SK-N-SH (cell line): ENCODE results near the gene PARD3. TPM values are rescaled to one million over a fixed set of nuclear protein-coding genes. Genes with fewer than 3 reads are reported as not detected.

Source experiments
- CTCF ChIA-PET: fragments of 300-600, 350-600 bp; formaldehyde crosslinking; extraction: SDS; loops from one replicate; lab custom pipeline; 2021; lab: Yijun Ruan, JAX
- POLR2A ChIA-PET: fragments of 350-600 bp; sonication (Branson Sonifier 250); formaldehyde crosslinking; extraction: SDS; loops from one replicate; lab custom pipeline; 2020; ENCODE audit warnings: antibody characterized with exemption, inconsistent platforms; lab: Yijun Ruan, JAX
- DNase-seq: peaks from one replicate; pipeline ENCODE4 v3.0.0; 2012
- H2AFZ ChIP-seq: fragments of 200-600 bp; sonication (generic); 2 replicates; pipeline ENCODE4 v1.8.1; 2016; ENCODE audit warnings: antibody characterized with exemption, mild to moderate bottlenecking, low read depth
- H3F3A ChIP-seq: fragments of 200-600 bp; sonication (generic); replicated peaks from 2 replicates; pipeline ENCODE3; 2016; ENCODE audit warnings: antibody characterized with exemption, mild to moderate bottlenecking; ENCODE audit not compliant: insufficient read depth
- H3K27ac ChIP-seq, 2 experiments: fragments of 200-500 bp in 1 of 2; fragments of 200-600 bp in 1 of 2; sonication (Bioruptor generic) in 1 of 2; sonication (generic), shearing (Covaris generic) in 1 of 2; 2 replicates each; pipeline versions ENCODE4 v1.5.1 to v1.6.1; 2014 to 2016; ENCODE audit warnings: low read depth in 2 of 2, inconsistent platforms in 1 of 2, low read length in 1 of 2, mild to moderate bottlenecking in 1 of 2, mixed read lengths in 1 of 2
- H3K27me3 ChIP-seq: fragments of 200-600 bp; sonication (generic), shearing (Covaris generic); 2 replicates; pipeline ENCODE4 v1.6.1; 2016; ENCODE audit warnings: mixed run types; ENCODE audit not compliant: insufficient read depth
- H3K36me3 ChIP-seq, 2 experiments: fragments of 200-500 bp in 1 of 2; fragments of 200-600 bp in 1 of 2; sonication (Bioruptor generic) in 1 of 2; sonication (generic) in 1 of 2; replicated peaks in 1 of 2; 2 replicates each; pipeline versions ENCODE3 to v1.5.1; 2014 to 2016; ENCODE audit warnings: low read length in 1 of 2, mild to moderate bottlenecking in 1 of 2; ENCODE audit not compliant: insufficient read depth in 2 of 2, control insufficient read depth in 1 of 2
- H3K4me1 ChIP-seq, 2 experiments: fragments of 200-500 bp in 1 of 2; fragments of 200-600 bp in 1 of 2; sonication (Bioruptor generic) in 1 of 2; sonication (generic), shearing (Covaris generic) in 1 of 2; 2 replicates each; pipeline versions ENCODE4 v1.5.1 to v1.6.1; 2014 to 2016; ENCODE audit warnings: low read depth in 1 of 2, low read length in 1 of 2, mixed run types in 1 of 2; ENCODE audit not compliant: insufficient read depth in 2 of 2, control insufficient read depth in 1 of 2
- H3K4me2 ChIP-seq: fragments of 200-600 bp; sonication (generic), shearing (Covaris generic); 2 replicates; pipeline ENCODE4 v1.6.1; 2017; ENCODE audit warnings: mixed run types
- H3K4me3 ChIP-seq, 2 experiments: fragments of 200-500 bp in 1 of 2; fragments of 200-600 bp in 1 of 2; sonication (Bioruptor generic) in 1 of 2; sonication (generic), shearing (Covaris generic) in 1 of 2; 2 replicates each; pipeline versions ENCODE4 v1.5.1 to v1.8.1; 2014 to 2016; ENCODE audit warnings: low read depth in 2 of 2, inconsistent platforms in 1 of 2, low read length in 1 of 2, mild to moderate bottlenecking in 1 of 2, mixed read lengths in 1 of 2, moderate library complexity in 1 of 2
- H3K79me2 ChIP-seq: fragments of 200-600 bp; sonication (generic); 2 replicates; pipeline ENCODE4 v1.8.1; 2017; ENCODE audit warnings: mild to moderate bottlenecking; ENCODE audit not compliant: insufficient read depth
- H3K9ac ChIP-seq: fragments of 200-600 bp; sonication (generic); 2 replicates; pipeline ENCODE4 v1.6.1; 2017; ENCODE audit warnings: mixed run types
- H3K9me2 ChIP-seq: fragments of 200-600 bp; sonication (generic); 2 replicates; pipeline ENCODE4 v1.6.1; 2017; ENCODE audit warnings: mixed run types
- H3K9me3 ChIP-seq: fragments of 200-600 bp; sonication (generic); 2 replicates; pipeline ENCODE4 v1.6.1; 2017; ENCODE audit warnings: mixed run types, mild to moderate bottlenecking, moderate library complexity
- H4K20me1 ChIP-seq: fragments of 200-600 bp; sonication (generic); 2 replicates; pipeline ENCODE4 v1.6.1; 2017; ENCODE audit warnings: mild to moderate bottlenecking, mixed run types; ENCODE audit not compliant: insufficient read depth
- EZH2phosphoT487 ChIP-seq: fragments of 200-600 bp; sonication (generic); IDR thresholded peaks from 2 replicates; pipeline ENCODE4 v1.6.1; 2017; ENCODE audit warnings: low read depth, mixed run types, mild to moderate bottlenecking, antibody characterized with exemption, moderate library complexity, borderline replicate concordance
- GABPA ChIP-seq: IDR thresholded peaks from 2 replicates; pipeline ENCODE4 v1.4.0; 2012; ENCODE audit warnings: low read depth, mild to moderate bottlenecking
- JUND ChIP-seq: IDR thresholded peaks from 2 replicates; pipeline ENCODE4 v1.4.0; 2012
- MXI1 ChIP-seq: IDR thresholded peaks from 2 replicates; pipeline ENCODE4 v1.6.1; 2012; ENCODE audit warnings: mild to moderate bottlenecking, low read depth, low read length, improper control_type of control experiment
- POLR2AphosphoS5 ChIP-seq: IDR thresholded peaks from 2 replicates; pipeline ENCODE4 v1.6.1; 2012; ENCODE audit warnings: low read depth, low read length
- RXRA ChIP-seq: IDR thresholded peaks from 2 replicates; pipeline ENCODE4 v1.4.0; 2012; ENCODE audit warnings: low read depth, mild to moderate bottlenecking, borderline replicate concordance
- SMC3 ChIP-seq: IDR thresholded peaks from 2 replicates; pipeline ENCODE4 v1.6.1; 2012; ENCODE audit warnings: low read depth, low read length, improper control_type of control experiment
- TEAD4 ChIP-seq: IDR thresholded peaks from 2 replicates; pipeline ENCODE4 v1.4.0; 2012; ENCODE audit warnings: mild to moderate bottlenecking, borderline replicate concordance; ENCODE audit not compliant: insufficient read depth
- WGBS: methylation state at CpG from one replicate; pipeline ENCODE4 v1.1.6; 2017; ENCODE audit warnings: low lambda C conversion rate; 5-methylcytosine and 5-hydroxymethylcytosine counted together
- polyA plus RNA-seq, 3 experiments: library from polyadenylated mRNA; depleted of rRNA; stranded (reverse); fragments of >200 nt; gene quantifications; 2 replicates each; pipeline ENCODE4 v1.2.3, GENCODE V29; 2012
- TF ChIP-seq, protein P1 (sequence below): IDR thresholded peaks from 2 replicates; pipeline ENCODE4 v1.4.0; 2012; ENCODE audit warnings: low read depth, borderline replicate concordance
- TF ChIP-seq, protein P2 (sequence below): fragments of 200-600 bp; sonication (generic); IDR thresholded peaks from 2 replicates; pipeline ENCODE4 v1.6.1; 2017; ENCODE audit warnings: antibody characterized with exemption, mild to moderate bottlenecking, moderate library complexity
- TF ChIP-seq, protein P3 (sequence below): fragments of 150-350 bp; IDR thresholded peaks from 2 replicates; pipeline ENCODE4 v1.6.1; 2017; ENCODE audit warnings: antibody characterized with exemption, low read length, low read depth, borderline replicate concordance
- TF ChIP-seq, protein P4 (sequence below): IDR thresholded peaks from 2 replicates; pipeline ENCODE4 v1.6.1; 2012; ENCODE audit warnings: mild to moderate bottlenecking, low read depth, low read length, moderate library complexity
- TF ChIP-seq, protein P5 (sequence below): IDR thresholded peaks from 2 replicates; pipeline ENCODE4 v1.4.0; 2012; ENCODE audit warnings: low read depth, borderline replicate concordance

Gene PARD3
- polyA plus RNA-seq, 1 of the 3 experiments (the other 2 are of a cell fraction) = 29.4 TPM

DNA sequence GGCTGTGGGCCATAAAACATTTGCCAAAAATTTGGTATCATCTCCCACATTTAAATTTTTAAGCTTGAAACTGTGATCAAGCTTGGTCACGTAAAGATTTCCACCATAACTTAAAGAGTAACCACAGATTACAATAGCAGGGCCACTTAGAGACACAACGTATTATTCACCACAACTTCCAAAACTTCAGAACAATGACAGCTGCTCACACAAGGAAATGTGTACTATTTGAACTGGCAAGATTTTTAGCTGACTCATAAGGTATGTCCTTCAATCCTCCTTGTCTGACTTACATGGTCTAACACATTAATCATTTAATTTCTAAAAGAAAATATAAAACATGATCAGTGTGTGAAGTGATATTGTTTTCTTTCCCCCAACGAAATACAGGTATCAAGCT lies 234.5 kb downstream of the PARD3 start (continued):
- TF ChIP-seq, protein P1, sequence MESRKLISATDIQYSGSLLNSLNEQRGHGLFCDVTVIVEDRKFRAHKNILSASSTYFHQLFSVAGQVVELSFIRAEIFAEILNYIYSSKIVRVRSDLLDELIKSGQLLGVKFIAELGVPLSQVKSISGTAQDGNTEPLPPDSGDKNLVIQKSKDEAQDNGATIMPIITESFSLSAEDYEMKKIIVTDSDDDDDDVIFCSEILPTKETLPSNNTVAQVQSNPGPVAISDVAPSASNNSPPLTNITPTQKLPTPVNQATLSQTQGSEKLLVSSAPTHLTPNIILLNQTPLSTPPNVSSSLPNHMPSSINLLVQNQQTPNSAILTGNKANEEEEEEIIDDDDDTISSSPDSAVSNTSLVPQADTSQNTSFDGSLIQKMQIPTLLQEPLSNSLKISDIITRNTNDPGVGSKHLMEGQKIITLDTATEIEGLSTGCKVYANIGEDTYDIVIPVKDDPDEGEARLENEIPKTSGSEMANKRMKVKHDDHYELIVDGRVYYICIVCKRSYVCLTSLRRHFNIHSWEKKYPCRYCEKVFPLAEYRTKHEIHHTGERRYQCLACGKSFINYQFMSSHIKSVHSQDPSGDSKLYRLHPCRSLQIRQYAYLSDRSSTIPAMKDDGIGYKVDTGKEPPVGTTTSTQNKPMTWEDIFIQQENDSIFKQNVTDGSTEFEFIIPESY = no peak

DNA sequence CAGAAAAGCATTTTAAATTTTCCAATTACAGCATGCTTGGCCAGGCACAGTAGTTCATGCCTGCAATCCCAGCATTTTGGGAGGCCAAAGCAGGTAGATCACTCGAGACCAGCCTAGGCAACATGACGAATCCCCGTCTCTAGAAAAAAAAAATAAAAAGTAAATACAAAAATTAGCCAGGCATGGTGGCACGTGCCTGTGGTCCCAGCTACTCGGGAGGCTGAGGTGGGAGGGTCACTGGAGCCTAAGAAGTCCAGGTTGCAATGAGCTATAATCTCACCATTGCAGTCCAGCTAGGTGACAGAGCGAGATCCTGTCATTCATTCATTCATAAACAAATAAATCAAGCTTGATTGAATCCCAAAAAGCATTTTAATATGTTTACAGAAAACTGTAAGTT lies 234.9 kb downstream of the PARD3 start:
- Histone ChIP-seq H3K27ac (peak overlapping the region in 1 of 2 experiments; percentile 67; a peak in 2 of 4 replicates), H3K27me3 (no peaks in the 10 kb centered on the region), H3K4me3 (no peak overlapping the region), H2AFZ (no peak overlapping the region), H4K20me1 (no peaks in the 10 kb centered on the region), H3K9ac (no peak overlapping the region), H3K9me2 (no peaks in the 10 kb centered on the region), H3K4me2 (peak overlapping the region; percentile 13; the same call in 1 of the 2 replicates), H3K9me3 (no peaks in the 10 kb centered on the region), H3K36me3 (no peaks in the 10 kb centered on the region), H3K4me1 (peaks cover 0 to 64% of the 10 kb centered on the region in 2 experiments), H3F3A (peaks cover 33% of the 10 kb centered on the region), H3K79me2 (peaks cover 35% of the 10 kb centered on the region; the same call in 1 of the 2 replicates)
- no peak for TF ChIP-seq MXI1
- TF ChIP-seq RXRA = no peak
- TF ChIP-seq EZH2phosphoT487 = no peak
- no peak for TF ChIP-seq GABPA
- no peak for TF ChIP-seq SMC3
- ChIA-PET POLR2A (no interaction called here), CTCF (interaction anchor here (1.1 to 1.8 kb wide), 2 partner anchors 13 to 58 kb away, joined by 3 to 5 read pairs; no protein-coding TSS in a partner anchor)
- 78% methylated on average over 6 of the region's 6 CpGs for WGBS
- no peak for DNase-seq

DNA sequence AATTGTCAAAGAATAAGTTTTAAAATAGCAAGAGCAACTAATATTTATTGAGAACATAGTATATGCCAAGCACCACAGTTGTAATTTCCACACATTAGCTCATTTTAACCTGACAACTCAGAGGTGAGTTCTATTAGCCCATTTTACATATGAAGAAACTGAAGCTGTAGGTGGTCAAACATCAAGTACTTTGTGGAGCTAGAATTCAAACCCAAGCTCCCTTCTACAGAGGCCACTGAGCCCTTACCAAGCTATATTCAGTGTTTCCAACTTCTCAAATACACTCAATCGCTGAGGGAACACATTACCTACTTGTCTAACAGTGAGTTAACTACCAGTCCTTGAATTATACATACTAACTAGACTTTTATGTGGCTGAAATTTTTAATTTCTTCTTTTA lies 236.6 kb downstream of the PARD3 start:
- Histone ChIP-seq H4K20me1 (no peaks in the 10 kb centered on the region), H3K9me2 (no peaks in the 10 kb centered on the region), H3K9ac (no peak overlapping the region), H3K4me2 (no peak overlapping the region), H3K4me1 (peaks cover 0 to 52% of the 10 kb centered on the region in 2 experiments), H3K27me3 (no peaks in the 10 kb centered on the region), H3F3A (peaks cover 23% of the 10 kb centered on the region), H3K36me3 (no peaks in the 10 kb centered on the region), H3K9me3 (no peaks in the 10 kb centered on the region), H3K79me2 (peaks cover 38% of the 10 kb centered on the region), H3K4me3 (no peak overlapping the region), H2AFZ (no peak overlapping the region), H3K27ac (no peak overlapping the region)
- TF ChIP-seq POLR2AphosphoS5 (no peak), JUND (no peak), TEAD4 (no peak), RXRA (no peak), EZH2phosphoT487 (no peak)
- TF ChIP-seq, protein P2, sequence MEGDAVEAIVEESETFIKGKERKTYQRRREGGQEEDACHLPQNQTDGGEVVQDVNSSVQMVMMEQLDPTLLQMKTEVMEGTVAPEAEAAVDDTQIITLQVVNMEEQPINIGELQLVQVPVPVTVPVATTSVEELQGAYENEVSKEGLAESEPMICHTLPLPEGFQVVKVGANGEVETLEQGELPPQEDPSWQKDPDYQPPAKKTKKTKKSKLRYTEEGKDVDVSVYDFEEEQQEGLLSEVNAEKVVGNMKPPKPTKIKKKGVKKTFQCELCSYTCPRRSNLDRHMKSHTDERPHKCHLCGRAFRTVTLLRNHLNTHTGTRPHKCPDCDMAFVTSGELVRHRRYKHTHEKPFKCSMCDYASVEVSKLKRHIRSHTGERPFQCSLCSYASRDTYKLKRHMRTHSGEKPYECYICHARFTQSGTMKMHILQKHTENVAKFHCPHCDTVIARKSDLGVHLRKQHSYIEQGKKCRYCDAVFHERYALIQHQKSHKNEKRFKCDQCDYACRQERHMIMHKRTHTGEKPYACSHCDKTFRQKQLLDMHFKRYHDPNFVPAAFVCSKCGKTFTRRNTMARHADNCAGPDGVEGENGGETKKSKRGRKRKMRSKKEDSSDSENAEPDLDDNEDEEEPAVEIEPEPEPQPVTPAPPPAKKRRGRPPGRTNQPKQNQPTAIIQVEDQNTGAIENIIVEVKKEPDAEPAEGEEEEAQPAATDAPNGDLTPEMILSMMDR = no peak
- TF ChIP-seq, protein P3, sequence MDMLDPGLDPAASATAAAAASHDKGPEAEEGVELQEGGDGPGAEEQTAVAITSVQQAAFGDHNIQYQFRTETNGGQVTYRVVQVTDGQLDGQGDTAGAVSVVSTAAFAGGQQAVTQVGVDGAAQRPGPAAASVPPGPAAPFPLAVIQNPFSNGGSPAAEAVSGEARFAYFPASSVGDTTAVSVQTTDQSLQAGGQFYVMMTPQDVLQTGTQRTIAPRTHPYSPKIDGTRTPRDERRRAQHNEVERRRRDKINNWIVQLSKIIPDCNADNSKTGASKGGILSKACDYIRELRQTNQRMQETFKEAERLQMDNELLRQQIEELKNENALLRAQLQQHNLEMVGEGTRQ = no peak
- TF ChIP-seq, protein P4, sequence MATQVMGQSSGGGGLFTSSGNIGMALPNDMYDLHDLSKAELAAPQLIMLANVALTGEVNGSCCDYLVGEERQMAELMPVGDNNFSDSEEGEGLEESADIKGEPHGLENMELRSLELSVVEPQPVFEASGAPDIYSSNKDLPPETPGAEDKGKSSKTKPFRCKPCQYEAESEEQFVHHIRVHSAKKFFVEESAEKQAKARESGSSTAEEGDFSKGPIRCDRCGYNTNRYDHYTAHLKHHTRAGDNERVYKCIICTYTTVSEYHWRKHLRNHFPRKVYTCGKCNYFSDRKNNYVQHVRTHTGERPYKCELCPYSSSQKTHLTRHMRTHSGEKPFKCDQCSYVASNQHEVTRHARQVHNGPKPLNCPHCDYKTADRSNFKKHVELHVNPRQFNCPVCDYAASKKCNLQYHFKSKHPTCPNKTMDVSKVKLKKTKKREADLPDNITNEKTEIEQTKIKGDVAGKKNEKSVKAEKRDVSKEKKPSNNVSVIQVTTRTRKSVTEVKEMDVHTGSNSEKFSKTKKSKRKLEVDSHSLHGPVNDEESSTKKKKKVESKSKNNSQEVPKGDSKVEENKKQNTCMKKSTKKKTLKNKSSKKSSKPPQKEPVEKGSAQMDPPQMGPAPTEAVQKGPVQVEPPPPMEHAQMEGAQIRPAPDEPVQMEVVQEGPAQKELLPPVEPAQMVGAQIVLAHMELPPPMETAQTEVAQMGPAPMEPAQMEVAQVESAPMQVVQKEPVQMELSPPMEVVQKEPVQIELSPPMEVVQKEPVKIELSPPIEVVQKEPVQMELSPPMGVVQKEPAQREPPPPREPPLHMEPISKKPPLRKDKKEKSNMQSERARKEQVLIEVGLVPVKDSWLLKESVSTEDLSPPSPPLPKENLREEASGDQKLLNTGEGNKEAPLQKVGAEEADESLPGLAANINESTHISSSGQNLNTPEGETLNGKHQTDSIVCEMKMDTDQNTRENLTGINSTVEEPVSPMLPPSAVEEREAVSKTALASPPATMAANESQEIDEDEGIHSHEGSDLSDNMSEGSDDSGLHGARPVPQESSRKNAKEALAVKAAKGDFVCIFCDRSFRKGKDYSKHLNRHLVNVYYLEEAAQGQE = no peak
- TF ChIP-seq, protein P5, sequence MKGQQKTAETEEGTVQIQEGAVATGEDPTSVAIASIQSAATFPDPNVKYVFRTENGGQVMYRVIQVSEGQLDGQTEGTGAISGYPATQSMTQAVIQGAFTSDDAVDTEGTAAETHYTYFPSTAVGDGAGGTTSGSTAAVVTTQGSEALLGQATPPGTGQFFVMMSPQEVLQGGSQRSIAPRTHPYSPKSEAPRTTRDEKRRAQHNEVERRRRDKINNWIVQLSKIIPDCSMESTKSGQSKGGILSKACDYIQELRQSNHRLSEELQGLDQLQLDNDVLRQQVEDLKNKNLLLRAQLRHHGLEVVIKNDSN = no peak
- WGBS = 92% methylated on average over 1 of the region's 1 CpG
- no peak for DNase-seq
- CTCF ChIA-PET = interaction anchor here (0.7 to 1.4 kb wide), 2 partner anchors 15 to 1389 kb away, joined by 3 to 5 read pairs; no protein-coding TSS in a partner anchor
- POLR2A ChIA-PET = no interaction called here
